Bronchial epithelial cell (primary cell): ENCODE results near the gene ARL6IP4. TPM values are rescaled to one million over a fixed set of nuclear protein-coding genes. Genes with fewer than 3 reads are reported as not detected.
"Not testable (repeated sequence)": the region's sequence is repeated elsewhere in the genome, so short reads cannot be mapped to it uniquely, and the experiment has no call there.

ENCODE experiments used
- DNase-seq: peaks from one replicate; pipeline ENCODE4 v3.0.0-alpha.2; 2010; ENCODE audit warnings: low read depth
- FAIRE-seq: peaks from 2 replicates; lab custom pipeline; 2011; peaks lifted over from hg19 to GRCh38; lab: Jason Lieb, UNC
- H3K27me3 ChIP-seq: 2 replicates; pipeline ENCODE4 v1.5.1; 2011; ENCODE audit warnings: low read length; ENCODE audit not compliant: control insufficient read depth, insufficient read depth
- H3K36me3 ChIP-seq: 2 replicates; pipeline ENCODE4 v1.5.1; 2011; ENCODE audit warnings: low read length; ENCODE audit not compliant: control insufficient read depth, insufficient read depth
- H3K4me3 ChIP-seq: 2 replicates; pipeline ENCODE4 v1.5.1; 2011; ENCODE audit warnings: mild to moderate bottlenecking, low read depth, low read length, control low read depth
- total RNA-seq: library from RNA; depleted of rRNA; stranded (reverse); fragments of >200 nt; gene quantifications from 2 replicates; pipeline ENCODE4 v1.2.1, GENCODE V29; 2014
- TF ChIP-seq, protein P1 (sequence below): IDR thresholded peaks from 2 replicates; pipeline ENCODE4 v1.5.1; 2011; ENCODE audit warnings: mild to moderate bottlenecking, moderate library complexity, low read length, control low read depth, inconsistent platforms; ENCODE audit not compliant: insufficient read depth, severe bottlenecking

Gene ARL6IP4
- total RNA-seq, 1 donor from 2014 or later = 158 TPM

DNA sequence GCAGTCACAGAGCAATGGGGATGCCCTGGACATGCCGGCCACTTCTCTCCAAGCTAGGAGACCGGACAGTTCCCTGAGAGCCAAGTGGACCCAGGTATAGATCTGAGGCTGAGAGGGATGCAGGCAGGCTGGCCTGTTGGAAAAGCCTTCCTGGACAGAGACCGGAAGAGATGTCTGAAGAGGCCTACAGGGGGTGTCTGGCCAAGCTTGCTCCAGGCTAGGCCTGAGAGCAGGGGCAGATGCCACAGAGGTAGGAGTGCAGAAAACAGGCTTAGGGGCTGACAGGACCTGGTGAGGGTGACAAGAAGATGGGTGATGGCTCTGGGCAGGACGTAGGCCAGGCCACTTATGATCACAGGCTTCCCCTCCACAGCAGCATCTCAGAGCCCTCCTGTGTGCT, 30.2 kb downstream of the ARL6IP4 start:
- Histone ChIP-seq H3K36me3 (peaks cover 1% of the 10 kb centered on the region), H3K4me3 (no peak overlapping the region), H3K27me3 (no peaks in the 10 kb centered on the region)
- TF ChIP-seq, protein P1, sequence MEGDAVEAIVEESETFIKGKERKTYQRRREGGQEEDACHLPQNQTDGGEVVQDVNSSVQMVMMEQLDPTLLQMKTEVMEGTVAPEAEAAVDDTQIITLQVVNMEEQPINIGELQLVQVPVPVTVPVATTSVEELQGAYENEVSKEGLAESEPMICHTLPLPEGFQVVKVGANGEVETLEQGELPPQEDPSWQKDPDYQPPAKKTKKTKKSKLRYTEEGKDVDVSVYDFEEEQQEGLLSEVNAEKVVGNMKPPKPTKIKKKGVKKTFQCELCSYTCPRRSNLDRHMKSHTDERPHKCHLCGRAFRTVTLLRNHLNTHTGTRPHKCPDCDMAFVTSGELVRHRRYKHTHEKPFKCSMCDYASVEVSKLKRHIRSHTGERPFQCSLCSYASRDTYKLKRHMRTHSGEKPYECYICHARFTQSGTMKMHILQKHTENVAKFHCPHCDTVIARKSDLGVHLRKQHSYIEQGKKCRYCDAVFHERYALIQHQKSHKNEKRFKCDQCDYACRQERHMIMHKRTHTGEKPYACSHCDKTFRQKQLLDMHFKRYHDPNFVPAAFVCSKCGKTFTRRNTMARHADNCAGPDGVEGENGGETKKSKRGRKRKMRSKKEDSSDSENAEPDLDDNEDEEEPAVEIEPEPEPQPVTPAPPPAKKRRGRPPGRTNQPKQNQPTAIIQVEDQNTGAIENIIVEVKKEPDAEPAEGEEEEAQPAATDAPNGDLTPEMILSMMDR = no peak
- no peak for FAIRE-seq
- no peak for DNase-seq

DNA sequence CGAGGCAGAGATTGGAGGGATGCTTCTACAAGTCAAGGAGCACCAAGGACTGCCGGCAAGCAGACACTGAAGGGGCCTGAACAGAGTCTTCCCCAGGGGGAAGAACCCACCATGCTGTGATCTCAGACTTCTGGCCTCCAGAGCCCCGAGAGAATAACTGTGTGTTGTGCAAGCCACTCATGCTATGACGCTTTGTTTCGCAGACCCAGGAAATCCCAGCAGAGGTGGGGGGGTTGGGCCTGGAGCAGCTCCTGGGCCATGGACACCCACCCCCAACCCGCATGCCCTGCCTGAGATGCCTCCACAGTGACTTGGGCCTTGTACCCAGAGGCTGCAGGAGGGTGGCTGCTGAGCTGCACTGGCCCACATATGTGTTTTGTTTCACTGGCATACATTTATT, 31.2 kb downstream of the ARL6IP4 start:
- TF ChIP-seq, protein P1 = no peak
- no peak overlapping the region for H3K4me3 ChIP-seq
- DNase-seq = no peak
- H3K36me3 ChIP-seq = peaks cover 1% of the 10 kb centered on the region
- no peak for FAIRE-seq
- H3K27me3 ChIP-seq = no peaks in the 10 kb centered on the region

DNA sequence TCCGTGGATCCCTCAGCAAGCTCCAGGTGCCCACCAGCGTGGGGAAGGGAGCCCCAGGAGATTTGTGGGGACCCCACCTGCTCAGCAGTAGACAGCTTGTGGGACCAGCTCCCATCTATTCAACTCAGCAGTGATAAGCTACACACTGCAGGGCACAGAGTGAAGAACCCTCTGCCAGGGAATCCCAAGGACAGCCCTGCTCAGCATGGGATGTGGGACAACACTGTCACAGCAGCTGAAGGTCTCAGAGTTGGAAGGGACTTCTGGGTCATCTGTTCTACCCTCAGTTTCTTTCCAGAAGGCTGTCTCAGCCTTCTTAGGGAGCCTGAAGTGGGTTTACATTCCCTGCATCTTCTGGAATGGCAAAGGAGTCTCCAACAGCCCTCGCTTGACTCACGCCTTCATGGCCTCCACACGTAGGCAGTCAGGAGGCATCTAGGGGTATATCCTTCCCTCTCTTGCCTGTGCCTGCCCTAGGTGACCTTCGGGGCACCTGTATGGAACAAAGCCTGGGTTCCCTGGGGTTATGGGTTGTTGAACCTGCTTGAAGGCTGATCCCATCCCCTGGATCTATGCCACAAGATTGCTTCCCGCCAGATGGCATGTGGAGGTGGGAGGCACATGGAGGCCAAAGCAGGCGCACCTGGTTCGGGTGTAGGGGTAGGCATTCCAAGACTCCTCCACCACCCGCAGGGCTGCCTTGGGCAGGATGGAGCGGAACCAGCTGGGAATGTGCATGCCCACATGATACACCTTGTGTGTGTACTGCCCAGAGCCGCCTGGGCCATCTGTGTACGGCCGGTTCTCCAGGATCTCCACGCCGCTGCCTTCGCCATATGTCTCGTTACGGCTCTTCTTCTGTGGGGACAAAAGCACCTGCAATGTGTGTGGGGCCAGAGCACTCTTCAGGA, 33.0 kb downstream of the ARL6IP4 start:
- TF ChIP-seq, protein P1 = no peak
- DNase-seq = no peak
- peak; percentile 23 for FAIRE-seq
- Histone ChIP-seq H3K4me3 (no peak overlapping the region), H3K36me3 (no peaks in the 10 kb centered on the region), H3K27me3 (no peaks in the 10 kb centered on the region)

DNA sequence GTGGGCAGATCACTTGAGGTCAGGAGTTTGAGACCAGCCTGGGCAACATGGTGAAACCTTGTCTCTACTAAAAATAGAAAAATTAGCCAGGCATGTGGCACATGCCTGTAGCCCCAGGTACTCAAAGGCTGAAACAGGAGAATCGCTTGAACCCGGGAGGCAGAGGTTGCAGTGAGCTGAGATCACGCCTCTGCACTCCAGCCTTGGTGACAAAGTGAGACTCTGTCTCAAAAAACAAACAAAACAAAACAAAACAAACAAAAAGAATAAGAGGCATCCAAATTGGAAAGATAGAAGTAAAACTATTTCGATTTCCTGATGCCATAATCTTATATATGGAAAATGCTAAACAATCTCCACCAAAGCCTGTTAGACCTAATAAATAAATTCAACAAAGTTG, 34.0 kb downstream of the ARL6IP4 start:
- H3K4me3 ChIP-seq, H3K36me3 ChIP-seq, DNase-seq, FAIRE-seq, H3K27me3 ChIP-seq: not testable (repeated sequence)

DNA sequence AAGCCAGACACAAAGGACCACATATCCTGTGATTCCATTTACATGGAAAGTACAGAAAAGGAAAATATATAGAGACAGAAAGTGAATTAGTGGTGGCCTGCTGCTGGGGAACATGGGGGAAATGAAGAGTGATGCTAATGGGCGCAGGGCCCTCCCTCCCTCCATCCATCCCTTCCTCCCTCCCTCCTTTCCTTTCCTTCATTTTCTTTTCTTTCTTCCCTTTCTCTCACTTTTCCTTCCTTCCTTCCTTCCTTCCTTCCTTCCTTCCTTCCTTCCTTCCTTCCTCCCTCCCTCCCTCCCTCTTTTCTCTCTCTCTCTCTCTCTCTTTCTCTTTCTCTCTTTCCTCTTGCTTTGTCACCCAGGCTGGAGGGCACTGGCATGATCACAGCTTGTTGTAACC, 37.3 kb downstream of the ARL6IP4 start:
- no peak overlapping the region for H3K4me3 ChIP-seq
- no peaks in the 10 kb centered on the region for H3K36me3 ChIP-seq
- DNase-seq = no peak
- TF ChIP-seq, protein P1 = no peak
- FAIRE-seq = no peak
- H3K27me3 ChIP-seq = no peaks in the 10 kb centered on the region

DNA sequence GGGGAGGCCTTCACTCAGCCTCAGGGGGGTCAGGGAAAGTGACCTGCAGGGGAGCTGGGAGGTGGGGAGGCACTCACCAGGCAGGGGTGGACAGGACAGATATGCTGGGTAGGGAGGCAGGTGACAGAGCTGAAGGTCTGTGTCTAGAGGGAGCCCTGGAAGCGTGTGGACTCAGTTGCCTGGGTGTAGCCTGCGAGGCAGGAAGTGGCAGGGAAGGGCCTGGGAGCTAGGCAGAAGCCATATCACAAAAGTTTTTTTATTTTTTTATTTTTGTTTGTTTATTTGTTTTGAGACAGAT, 39.3 kb downstream of the ARL6IP4 start:
- TF ChIP-seq, protein P1 = no peak
- no peaks in the 10 kb centered on the region for H3K27me3 ChIP-seq
- DNase-seq (no peak), FAIRE-seq (no peak)
- no peaks in the 10 kb centered on the region for H3K36me3 ChIP-seq
- no peak overlapping the region for H3K4me3 ChIP-seq
